Stimulated activated CD4-positive, alpha-beta T cell treated with anti-CD3 and anti-CD28 coated beads, Interleukin-15, amount 100 ng/mL, for 24 hours (primary cell): Measurements from ENCODE around the gene GTF2A2.
A peak's percentile ranks its signal among the peaks of the same experiment; 100 is the strongest.
"Not testable (repeated sequence)": the region's sequence is repeated elsewhere in the genome, so short reads cannot be mapped to it uniquely, and the experiment has no call there.

ENCODE experiments used
- DNase-seq: peaks from one replicate; pipeline ENCODE4 v3.0.0-alpha.2; 2020

GTF2A2 gene

DNA sequence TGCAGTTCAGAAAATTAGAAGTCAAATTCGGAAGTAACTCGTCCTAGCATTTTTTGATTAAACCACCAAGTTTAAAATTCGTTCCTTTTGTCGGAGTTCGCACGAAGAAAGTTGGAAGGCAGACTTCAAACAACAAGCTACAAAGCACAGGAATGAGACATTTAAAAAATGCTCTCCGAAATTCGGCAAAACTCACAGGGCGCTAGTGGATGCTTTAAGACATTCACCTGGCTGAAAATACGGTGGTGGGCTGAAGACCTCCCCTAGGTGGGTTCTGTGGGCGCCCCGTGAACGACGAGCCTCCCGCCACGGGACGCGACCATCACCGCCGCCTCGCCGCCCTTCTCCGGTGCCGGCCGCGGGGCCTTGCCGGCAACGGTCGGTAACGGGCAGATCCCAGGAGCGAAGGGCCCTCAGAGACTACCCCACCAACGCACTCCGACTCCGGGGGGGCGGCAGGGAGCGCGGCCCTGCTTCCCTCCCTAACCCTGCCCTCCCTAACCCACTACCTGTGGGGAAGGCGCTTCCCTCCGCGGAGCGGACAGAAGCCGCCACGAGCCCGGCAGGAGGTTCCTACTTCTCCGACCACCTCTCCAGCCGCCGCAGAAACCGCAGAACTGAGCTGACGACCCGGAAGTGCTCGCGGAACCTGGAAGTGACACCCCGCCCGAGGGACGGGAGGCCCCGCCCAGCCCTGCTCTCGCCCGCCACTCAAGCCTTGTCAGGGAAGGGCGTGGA lies at the start of gene GTF2A2:
Gene GTF2A2, minus strand, starts transcription at position 619 of the 738 bp plus-strand sequence. CDS start 5,238 bp downstream, outside the sequence.
- DNase-seq = peak; percentile 97

DNA sequence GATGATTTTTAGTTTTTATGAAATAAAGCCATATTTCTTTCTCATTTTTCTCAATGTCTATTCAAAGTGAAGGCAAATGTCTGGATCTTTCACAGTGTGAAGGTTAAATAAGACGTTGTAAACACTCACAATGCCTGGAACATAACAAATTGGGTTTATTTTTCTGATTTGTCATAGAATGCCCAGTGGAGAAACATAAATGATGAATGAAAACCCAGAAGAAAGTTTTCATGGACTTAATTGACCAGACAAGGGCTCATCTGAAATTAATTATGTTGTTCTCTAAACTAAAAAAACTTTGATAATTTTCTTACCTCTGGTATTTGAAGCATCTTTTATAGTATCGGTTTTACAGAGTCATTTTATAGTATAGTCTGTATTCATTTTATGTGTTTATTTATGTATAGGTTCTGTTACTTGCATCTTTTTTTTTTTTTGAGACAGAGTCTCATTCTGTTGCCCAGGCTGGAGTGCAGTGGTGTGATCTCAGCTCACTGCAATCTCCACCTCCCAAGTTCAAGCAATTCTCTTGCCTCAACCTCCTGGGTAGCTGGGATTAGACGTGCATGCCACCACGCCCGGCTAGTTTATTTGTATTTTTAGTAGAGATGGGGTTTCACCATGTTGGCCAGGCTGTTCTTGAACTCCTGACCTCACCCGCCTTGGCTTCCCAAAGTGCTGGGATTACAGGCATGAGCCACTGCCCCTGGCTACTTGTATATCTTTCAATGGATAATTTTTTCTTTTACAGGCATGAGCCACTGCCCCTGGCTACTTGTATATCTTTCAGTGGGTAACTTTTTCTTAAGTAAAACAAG lies 46.9 kb upstream of the GTF2A2 start:
- DNase-seq = no peak

DNA sequence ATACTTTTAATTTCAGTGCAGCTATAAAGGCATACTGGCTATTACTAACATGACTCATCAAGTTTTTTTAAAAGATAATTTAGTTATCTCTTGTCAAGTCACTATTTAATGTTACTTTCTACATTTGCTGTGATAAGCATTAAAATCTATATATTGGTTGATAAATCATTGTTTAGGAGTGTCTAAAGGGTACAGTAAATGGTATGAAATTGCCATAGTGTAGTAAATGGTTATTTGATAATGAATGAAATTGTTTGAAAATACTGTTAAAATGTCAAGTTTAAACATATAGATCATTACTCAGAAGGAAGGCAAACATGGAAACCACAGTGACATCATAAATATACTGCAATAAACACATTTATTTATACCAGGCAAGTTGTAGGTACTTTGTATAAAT lies 45.0 kb upstream of the GTF2A2 start:
- DNase-seq = no peak

DNA sequence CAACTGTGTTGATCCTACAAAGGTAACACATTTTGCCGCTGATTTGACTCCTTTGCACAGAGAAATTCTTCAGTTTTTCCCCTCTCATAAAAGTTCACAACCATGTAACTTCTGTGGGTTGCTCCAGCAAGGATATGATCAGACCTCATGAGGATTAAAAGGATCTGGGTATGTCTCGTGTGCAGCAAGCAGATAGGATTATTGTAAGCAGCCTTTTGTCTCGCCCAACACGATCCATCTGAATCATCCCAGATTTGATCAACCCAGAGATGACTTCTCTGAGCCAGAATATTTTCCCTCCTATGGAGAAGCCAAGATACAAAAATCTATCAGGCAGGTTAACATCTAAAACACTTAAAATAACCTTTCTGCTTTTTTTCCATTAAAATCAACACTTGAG lies 44.6 kb upstream of the GTF2A2 start:
- no peak for DNase-seq

- DNase-seq = no peak
Measured at GRCh38 chr15:59699810-59700431, 42.6 kb upstream of the GTF2A2 start.

- not testable (repeated sequence) for DNase-seq
Measured at GRCh38 chr15:59698065-59698464, 40.8 kb upstream of the GTF2A2 start.

- DNase-seq = no peak
Measured at GRCh38 chr15:59696332-59696731, 39.0 kb upstream of the GTF2A2 start.

DNA sequence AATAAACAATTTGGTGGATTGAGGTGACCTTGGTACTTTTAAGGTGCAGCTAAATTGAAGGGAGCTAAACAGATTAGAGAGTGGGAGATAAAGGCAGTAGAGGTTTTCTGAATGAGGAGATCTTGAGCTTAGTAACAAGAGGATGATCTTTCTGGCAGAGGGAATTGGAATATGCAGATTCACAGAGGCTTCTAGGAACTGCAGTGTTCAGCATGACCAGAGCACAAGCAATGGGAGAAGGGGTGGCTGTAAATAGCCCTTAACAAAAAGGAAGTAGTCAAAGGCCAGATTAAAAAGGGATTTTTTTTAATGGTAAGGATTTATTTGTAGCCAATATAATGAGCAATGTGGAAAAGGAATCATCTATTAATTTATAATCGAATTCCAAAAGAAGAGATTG lies 37.5 kb upstream of the GTF2A2 start:
- no peak for DNase-seq

GRCh38 chr15:59691194-59691805 lies 34.0 kb upstream of the GTF2A2 start:
- peak; percentile 51 for DNase-seq

DNA sequence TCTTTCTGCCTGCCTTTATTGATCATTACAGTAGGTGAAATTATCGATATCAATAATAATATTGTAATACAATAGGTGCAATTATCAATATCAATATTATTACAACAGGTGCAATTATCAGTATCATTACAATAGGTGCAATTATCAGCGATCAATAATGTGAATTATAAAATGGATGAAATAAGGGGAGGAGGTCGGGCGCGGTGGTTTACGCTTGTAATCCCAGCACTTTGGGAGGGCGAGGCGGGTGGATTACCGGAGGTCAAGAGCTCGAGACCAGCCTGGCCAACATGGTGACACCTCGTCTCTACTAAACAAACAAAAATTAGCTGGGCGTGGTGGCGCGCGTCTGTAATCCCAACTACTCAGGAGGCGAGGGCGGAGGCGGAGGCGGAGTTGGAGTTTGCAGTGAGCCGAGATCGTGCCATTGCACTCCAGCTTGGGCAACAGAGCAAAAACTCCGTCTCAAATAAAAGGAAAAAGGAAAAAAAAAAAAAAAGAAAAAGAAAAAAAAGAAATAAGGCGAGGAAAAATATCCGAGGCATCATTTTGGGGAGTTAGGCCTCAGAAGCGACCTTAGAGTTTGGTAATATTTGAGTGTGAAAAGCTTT lies 32.4 kb upstream of the GTF2A2 start:
- DNase-seq = peak; percentile 78

DNA sequence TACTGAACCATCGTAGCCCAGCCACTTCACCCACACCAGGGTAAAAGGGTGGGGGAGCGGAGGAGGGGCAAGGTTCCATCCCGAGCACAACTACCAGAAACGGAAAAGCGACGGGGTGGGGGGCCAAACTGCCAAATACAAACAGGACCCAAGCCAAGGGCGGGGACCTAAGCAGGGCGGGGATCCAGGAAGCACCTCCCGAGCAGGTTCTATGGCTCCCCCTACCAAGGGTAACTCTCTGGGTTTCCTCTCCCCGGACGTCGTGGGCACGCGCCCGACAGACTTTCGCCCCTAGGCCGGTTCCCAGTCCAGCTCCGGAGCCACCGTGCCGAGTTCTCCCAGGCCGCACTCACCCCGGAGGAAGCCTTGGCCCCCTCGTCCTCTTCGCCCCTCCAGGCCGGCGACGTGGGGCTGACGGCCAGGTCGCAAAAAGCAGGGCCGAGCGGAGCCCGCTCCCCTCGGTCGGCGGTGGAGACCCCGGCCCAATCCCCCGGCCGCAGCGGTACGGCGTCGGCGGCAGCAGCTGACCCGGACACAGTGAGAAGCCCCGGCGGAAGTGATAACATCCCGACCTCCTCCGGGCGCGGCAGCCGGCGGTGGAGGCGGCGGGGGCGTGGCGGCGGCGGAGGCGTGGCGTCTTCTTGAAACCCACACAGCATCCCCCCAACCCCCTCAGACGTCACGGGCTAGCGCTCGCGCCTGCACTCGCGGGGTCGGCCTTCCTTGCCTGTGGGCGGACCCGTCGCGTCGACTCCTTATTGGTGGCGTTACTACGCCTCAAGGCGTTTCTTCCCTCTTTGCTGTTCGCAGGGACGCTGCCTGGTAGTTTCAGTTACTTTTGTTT lies 31.7 kb upstream of the GTF2A2 start, which contains the start of gene BNIP2:
Gene BNIP2, minus strand, starts transcription at position 539 of the 844 bp plus-strand sequence. CDS start 6,863 bp downstream, outside the sequence.
- DNase-seq = peak; percentile 99

- no peak for DNase-seq
Measured at GRCh38 chr15:59688423-59688781, 31.1 kb upstream of the GTF2A2 start.

GRCh38 chr15:59687836-59688235 lies 30.5 kb upstream of the GTF2A2 start:
- DNase-seq = peak; percentile 14

DNA sequence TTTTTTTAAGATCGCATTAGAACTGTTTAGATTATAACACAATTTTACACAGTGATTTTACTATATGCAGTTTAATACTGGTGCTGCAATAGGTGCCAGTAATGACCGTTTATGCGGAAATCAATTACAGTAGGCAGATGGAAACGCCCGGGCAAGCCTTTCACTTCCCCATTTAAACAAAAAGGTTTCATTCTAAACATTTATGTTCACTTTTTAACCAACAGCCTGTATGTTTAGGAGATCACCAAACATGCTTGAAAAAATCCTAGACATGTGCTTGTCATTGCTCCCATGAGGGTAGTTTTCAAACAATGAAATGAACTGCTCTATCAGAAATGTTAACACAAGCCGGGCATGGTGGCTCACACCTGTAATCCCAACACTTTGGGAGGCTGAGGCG lies 29.1 kb upstream of the GTF2A2 start:
- DNase-seq = no peak

GRCh38 chr15:59685737-59686297 lies 28.5 kb upstream of the GTF2A2 start:
- DNase-seq = no peak

DNA sequence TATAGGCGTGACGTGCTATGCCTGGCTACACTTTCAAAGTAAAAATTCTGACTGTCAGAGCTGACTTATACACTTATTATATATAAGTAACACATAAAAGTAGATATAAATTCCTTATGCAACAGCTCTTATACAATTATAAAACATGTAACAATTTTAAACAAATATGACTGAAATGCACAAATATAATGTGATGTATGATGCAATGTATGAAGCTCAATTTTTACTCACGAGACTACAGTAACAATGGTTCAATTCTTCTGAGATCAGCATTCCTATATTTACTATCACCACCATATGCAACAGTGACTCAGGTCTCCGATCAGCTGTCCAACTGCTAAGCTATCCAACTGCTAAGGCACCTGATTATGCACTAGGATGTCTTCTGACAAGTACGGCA lies 23.6 kb upstream of the GTF2A2 start:
- no peak for DNase-seq

DNA sequence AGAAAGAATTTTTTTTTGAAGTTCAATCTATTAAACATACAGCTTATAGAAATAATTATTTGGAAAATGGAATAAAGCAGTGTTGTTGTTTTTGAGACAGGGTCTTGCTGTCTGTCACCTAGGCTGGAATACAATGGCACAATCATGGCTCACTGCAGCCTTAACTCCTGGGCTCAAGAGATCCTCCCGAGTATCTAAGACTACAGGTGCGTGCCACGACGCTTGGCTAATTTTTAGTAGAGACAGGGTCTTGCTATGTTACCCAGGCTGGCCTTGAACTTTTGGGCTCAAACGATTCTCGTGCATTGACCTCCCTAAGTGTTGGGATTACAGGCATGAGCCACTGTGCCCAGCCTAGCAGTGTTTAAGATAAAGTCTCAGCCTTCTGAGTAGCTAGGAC lies 23.0 kb upstream of the GTF2A2 start:
- no peak for DNase-seq

- DNase-seq = no peak
Measured at GRCh38 chr15:59678620-59679019, 21.3 kb upstream of the GTF2A2 start.

DNA sequence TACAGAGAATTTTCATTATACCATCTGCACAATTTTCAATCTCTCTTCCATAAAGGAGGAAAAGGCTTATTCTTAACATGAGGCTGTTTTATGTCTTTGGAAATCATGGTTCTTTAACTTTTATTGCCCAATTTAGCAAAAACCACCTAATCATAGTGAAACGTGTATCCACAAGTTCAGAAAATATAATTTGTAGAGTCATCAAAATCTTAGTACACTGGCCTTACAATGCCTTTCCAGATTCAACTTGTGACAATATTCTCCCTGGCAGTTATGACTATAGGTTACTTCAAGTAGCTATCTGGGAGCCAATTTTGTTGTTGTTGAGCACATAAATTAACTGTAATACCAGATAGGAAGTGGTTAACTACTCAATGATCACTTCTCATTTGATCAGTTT lies 20.9 kb upstream of the GTF2A2 start:
- no peak for DNase-seq

- DNase-seq = no peak
Measured at GRCh38 chr15:59676565-59676964, 19.2 kb upstream of the GTF2A2 start.

- DNase-seq = no peak
Measured at GRCh38 chr15:59674361-59674877, 17.1 kb upstream of the GTF2A2 start.
